ENCODE data around the gene NEU2.

GRCh38 chr2:233007739-233008138 lies 24.7 kb upstream of the NEU2 start:
- TF ChIP-seq CTCF (IDR thresholded peaks at IDR 0.05 in 8 of 11, conservative IDR thresholded peaks at IDR 0.05 in 3 of 11): no peak
- no peak for TF ChIP-seq POLR2A (IDR thresholded peaks at IDR 0.05)

Data from spleen (tissue), 7 donors.